HEK293 (cell line): ENCODE measurements around the gene IFI30.
A peak's percentile ranks its signal among the peaks of the same experiment; 100 is the strongest.

Source experiments
- HOXD13 ChIP-seq: sonication (generic); formaldehyde crosslinking; IDR thresholded peaks from 2 replicates; pipeline ENCODE4 v1.8.0; 2022; ENCODE audit warnings: missing genetic modification reagents, borderline replicate concordance
- MZF1 ChIP-seq: fragments of 450-650 bp; formaldehyde crosslinking; IDR thresholded peaks from 2 replicates; pipeline ENCODE4 v1.5.1; 2017; ENCODE audit warnings: missing biosample characterization, missing genetic modification characterization, borderline replicate concordance
- SALL2 ChIP-seq: fragments of 450-650 bp; formaldehyde crosslinking; IDR thresholded peaks from 2 replicates; pipeline ENCODE4 v1.5.0; 2017; ENCODE audit warnings: missing biosample characterization, mild to moderate bottlenecking, missing genetic modification characterization, borderline replicate concordance
- SP2 ChIP-seq: fragments of 450-650 bp; formaldehyde crosslinking; IDR thresholded peaks from 2 replicates; pipeline ENCODE4 v1.5.1; 2016; ENCODE audit warnings: missing biosample characterization, missing genetic modification characterization
- ZFP41 ChIP-seq: fragments of 450-650 bp; formaldehyde crosslinking; IDR thresholded peaks from 2 replicates; pipeline ENCODE4 v1.5.1; 2016; ENCODE audit warnings: missing biosample characterization, missing genetic modification characterization, borderline replicate concordance
- ZNF138 ChIP-seq: fragments of 450-650 bp; formaldehyde crosslinking; IDR thresholded peaks from 2 replicates; pipeline ENCODE4 v1.5.1; 2016; ENCODE audit warnings: missing biosample characterization, missing genetic modification characterization, borderline replicate concordance
- ZNF140 ChIP-seq: fragments of 450-650 bp; formaldehyde crosslinking; IDR thresholded peaks from 2 replicates; pipeline ENCODE4 v1.5.1; 2016; ENCODE audit warnings: missing biosample characterization, missing genetic modification characterization
- ZNF155 ChIP-seq: fragments of 450-650 bp; formaldehyde crosslinking; IDR thresholded peaks from 2 replicates; pipeline ENCODE4 v1.5.1; 2016; ENCODE audit warnings: missing biosample characterization, missing genetic modification characterization
- ZNF19 ChIP-seq: fragments of 450-650 bp; formaldehyde crosslinking; IDR thresholded peaks from 2 replicates; pipeline ENCODE4; 2016; ENCODE audit warnings: missing biosample characterization, missing genetic modification characterization, low read depth
- ZNF23 ChIP-seq: fragments of 450-650 bp; formaldehyde crosslinking; IDR thresholded peaks from 2 replicates; pipeline ENCODE4 v1.5.1; 2016; ENCODE audit warnings: missing biosample characterization, missing genetic modification characterization, borderline replicate concordance
- ZNF302 ChIP-seq: fragments of 450-650 bp; formaldehyde crosslinking; IDR thresholded peaks from 2 replicates; pipeline ENCODE4 v1.5.1; 2016; ENCODE audit warnings: missing biosample characterization, missing genetic modification characterization, low read depth
- ZNF324 ChIP-seq: fragments of 450-650 bp; formaldehyde crosslinking; IDR thresholded peaks from 2 replicates; pipeline ENCODE4 v1.5.1; 2016; ENCODE audit warnings: missing biosample characterization, missing genetic modification characterization
- ZNF510 ChIP-seq: fragments of 450-650 bp; formaldehyde crosslinking; IDR thresholded peaks from 2 replicates; pipeline ENCODE4 v1.5.1; 2018; ENCODE audit warnings: mild to moderate bottlenecking, missing genetic modification characterization, missing biosample characterization; ENCODE audit not compliant: insufficient replicate concordance
- ZNF621 ChIP-seq: fragments of 450-650 bp; formaldehyde crosslinking; IDR thresholded peaks from 2 replicates; pipeline ENCODE4 v1.5.1; 2017; ENCODE audit warnings: missing biosample characterization, missing genetic modification characterization
- ZNF664 ChIP-seq: fragments of 450-650 bp; formaldehyde crosslinking; IDR thresholded peaks from 2 replicates; pipeline ENCODE4 v1.5.1; 2016; ENCODE audit warnings: missing biosample characterization, missing genetic modification characterization
- ZNF707 ChIP-seq: fragments of 450-650 bp; formaldehyde crosslinking; IDR thresholded peaks from 2 replicates; pipeline ENCODE4 v1.5.1; 2016; ENCODE audit warnings: missing biosample characterization, missing genetic modification characterization
- ZSCAN23 ChIP-seq: fragments of 450-650 bp; formaldehyde crosslinking; IDR thresholded peaks from 2 replicates; pipeline ENCODE4 v1.5.1; 2016; ENCODE audit warnings: missing biosample characterization, missing genetic modification characterization
- TF ChIP-seq, protein P1 (sequence below): fragments of 450-650 bp; formaldehyde crosslinking; IDR thresholded peaks from 2 replicates; pipeline ENCODE4; 2016; ENCODE audit warnings: missing biosample characterization, missing genetic modification characterization
- TF ChIP-seq, protein P2 (sequence below): fragments of 450-650 bp; formaldehyde crosslinking; optimal IDR thresholded peaks from 2 replicates; pipeline ENCODE3; 2016; ENCODE audit warnings: missing biosample characterization, mild to moderate bottlenecking, missing genetic modification characterization
- TF ChIP-seq, protein P3 (sequence below): fragments of 450-650 bp; formaldehyde crosslinking; IDR thresholded peaks from 2 replicates; pipeline ENCODE4 v1.5.1; 2016; ENCODE audit warnings: missing biosample characterization, missing genetic modification characterization, borderline replicate concordance
- TF ChIP-seq, protein P4 (sequence below): fragments of 450-650 bp; formaldehyde crosslinking; IDR thresholded peaks from 2 replicates; pipeline ENCODE4 v1.5.1; 2017; ENCODE audit warnings: missing biosample characterization, missing genetic modification characterization
- TF ChIP-seq, protein P5 (sequence below): fragments of 450-650 bp; formaldehyde crosslinking; IDR thresholded peaks from 2 replicates; pipeline ENCODE4 v1.5.1; 2016; ENCODE audit warnings: missing biosample characterization, missing genetic modification characterization
- TF ChIP-seq, protein P6 (sequence below): fragments of 450-650 bp; formaldehyde crosslinking; IDR thresholded peaks from 2 replicates; pipeline ENCODE4 v1.5.1; 2016; ENCODE audit warnings: missing biosample characterization, missing genetic modification characterization

The IFI30 gene

DNA sequence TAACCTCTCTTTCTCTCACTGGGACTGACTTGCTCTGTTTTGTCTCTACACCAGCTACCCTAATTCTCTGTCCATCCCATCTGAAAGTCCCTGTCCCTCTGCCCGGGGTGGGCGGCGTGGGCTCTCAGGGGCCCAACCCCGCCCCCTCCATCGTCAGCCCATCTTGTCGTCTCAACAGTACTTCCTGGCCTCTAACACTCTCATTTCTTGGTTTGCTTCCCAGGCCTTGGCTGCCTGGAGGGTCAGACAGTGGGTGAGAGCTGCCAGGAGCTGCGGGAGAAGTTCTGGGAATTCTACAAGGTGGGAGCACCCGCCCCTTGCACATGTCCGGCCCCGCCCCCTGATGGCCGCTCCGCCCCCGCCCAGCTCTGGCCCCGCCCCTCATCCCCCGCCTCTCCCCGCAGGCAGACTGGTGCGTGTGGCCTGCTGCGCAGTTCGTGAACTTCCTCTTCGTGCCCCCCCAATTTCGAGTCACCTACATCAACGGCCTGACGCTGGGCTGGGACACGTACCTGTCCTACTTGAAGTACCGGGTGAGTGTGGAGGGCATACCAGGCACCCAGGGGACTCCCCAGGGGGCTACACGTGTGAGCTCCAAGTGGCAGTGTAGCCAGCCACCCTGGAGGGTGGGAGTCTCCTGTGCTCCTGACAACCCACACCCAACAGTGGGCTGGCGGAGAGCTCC lies 21.1 kb downstream of the IFI30 start (continued):
- TF ChIP-seq, protein P1, sequence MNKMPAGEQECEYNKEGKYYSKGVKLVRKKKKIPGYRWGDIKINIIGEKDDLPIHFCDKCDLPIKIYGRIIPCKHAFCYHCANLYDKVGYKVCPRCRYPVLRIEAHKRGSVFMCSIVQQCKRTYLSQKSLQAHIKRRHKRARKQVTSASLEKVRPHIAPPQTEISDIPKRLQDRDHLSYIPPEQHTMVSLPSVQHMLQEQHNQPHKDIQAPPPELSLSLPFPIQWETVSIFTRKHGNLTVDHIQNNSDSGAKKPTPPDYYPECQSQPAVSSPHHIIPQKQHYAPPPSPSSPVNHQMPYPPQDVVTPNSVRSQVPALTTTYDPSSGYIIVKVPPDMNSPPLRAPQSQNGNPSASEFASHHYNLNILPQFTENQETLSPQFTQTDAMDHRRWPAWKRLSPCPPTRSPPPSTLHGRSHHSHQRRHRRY (tag by site-specific recombination): no peak
- no peak for TF ChIP-seq ZNF19
- no peak for TF ChIP-seq SALL2
- no peak for TF ChIP-seq ZNF138 (tag by site-specific recombination)
- TF ChIP-seq, protein P2, sequence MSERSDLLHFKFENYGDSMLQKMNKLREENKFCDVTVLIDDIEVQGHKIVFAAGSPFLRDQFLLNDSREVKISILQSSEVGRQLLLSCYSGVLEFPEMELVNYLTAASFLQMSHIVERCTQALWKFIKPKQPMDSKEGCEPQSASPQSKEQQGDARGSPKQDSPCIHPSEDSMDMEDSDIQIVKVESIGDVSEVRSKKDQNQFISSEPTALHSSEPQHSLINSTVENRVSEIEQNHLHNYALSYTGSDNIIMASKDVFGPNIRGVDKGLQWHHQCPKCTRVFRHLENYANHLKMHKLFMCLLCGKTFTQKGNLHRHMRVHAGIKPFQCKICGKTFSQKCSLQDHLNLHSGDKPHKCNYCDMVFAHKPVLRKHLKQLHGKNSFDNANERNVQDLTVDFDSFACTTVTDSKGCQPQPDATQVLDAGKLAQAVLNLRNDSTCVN (tag by site-specific recombination): no peak
- no peak for TF ChIP-seq ZNF23 (tag by site-specific recombination)
- no peak for TF ChIP-seq ZNF664
- TF ChIP-seq, protein P3, sequence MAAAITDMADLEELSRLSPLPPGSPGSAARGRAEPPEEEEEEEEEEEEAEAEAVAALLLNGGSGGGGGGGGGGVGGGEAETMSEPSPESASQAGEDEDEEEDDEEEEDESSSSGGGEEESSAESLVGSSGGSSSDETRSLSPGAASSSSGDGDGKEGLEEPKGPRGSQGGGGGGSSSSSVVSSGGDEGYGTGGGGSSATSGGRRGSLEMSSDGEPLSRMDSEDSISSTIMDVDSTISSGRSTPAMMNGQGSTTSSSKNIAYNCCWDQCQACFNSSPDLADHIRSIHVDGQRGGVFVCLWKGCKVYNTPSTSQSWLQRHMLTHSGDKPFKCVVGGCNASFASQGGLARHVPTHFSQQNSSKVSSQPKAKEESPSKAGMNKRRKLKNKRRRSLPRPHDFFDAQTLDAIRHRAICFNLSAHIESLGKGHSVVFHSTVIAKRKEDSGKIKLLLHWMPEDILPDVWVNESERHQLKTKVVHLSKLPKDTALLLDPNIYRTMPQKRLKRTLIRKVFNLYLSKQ (tag by site-specific recombination): no peak
- peak; percentile 67 for TF ChIP-seq SP2
- no peak for TF ChIP-seq ZSCAN23 (tag by site-specific recombination)
- TF ChIP-seq, protein P4, sequence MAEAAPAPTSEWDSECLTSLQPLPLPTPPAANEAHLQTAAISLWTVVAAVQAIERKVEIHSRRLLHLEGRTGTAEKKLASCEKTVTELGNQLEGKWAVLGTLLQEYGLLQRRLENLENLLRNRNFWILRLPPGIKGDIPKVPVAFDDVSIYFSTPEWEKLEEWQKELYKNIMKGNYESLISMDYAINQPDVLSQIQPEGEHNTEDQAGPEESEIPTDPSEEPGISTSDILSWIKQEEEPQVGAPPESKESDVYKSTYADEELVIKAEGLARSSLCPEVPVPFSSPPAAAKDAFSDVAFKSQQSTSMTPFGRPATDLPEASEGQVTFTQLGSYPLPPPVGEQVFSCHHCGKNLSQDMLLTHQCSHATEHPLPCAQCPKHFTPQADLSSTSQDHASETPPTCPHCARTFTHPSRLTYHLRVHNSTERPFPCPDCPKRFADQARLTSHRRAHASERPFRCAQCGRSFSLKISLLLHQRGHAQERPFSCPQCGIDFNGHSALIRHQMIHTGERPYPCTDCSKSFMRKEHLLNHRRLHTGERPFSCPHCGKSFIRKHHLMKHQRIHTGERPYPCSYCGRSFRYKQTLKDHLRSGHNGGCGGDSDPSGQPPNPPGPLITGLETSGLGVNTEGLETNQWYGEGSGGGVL (tag by site-specific recombination): no peak
- TF ChIP-seq MZF1 (tag by site-specific recombination): no peak
- TF ChIP-seq ZNF324 (tag by site-specific recombination): no peak
- TF ChIP-seq, protein P5, sequence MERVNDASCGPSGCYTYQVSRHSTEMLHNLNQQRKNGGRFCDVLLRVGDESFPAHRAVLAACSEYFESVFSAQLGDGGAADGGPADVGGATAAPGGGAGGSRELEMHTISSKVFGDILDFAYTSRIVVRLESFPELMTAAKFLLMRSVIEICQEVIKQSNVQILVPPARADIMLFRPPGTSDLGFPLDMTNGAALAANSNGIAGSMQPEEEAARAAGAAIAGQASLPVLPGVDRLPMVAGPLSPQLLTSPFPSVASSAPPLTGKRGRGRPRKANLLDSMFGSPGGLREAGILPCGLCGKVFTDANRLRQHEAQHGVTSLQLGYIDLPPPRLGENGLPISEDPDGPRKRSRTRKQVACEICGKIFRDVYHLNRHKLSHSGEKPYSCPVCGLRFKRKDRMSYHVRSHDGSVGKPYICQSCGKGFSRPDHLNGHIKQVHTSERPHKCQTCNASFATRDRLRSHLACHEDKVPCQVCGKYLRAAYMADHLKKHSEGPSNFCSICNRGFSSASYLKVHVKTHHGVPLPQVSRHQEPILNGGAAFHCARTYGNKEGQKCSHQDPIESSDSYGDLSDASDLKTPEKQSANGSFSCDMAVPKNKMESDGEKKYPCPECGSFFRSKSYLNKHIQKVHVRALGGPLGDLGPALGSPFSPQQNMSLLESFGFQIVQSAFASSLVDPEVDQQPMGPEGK (tag by site-specific recombination): 0 out of 2 replicates have a peak, but pooled peaks have one; percentile 35
- TF ChIP-seq ZNF707 (tag by site-specific recombination): no peak
- TF ChIP-seq ZNF302: no peak
- TF ChIP-seq ZNF155 (tag by site-specific recombination): no peak
- no peak for TF ChIP-seq HOXD13 (CRISPR knock-in tag)
- TF ChIP-seq ZFP41: no peak
- no peak for TF ChIP-seq ZNF140 (tag by site-specific recombination)
- TF ChIP-seq, protein P6, sequence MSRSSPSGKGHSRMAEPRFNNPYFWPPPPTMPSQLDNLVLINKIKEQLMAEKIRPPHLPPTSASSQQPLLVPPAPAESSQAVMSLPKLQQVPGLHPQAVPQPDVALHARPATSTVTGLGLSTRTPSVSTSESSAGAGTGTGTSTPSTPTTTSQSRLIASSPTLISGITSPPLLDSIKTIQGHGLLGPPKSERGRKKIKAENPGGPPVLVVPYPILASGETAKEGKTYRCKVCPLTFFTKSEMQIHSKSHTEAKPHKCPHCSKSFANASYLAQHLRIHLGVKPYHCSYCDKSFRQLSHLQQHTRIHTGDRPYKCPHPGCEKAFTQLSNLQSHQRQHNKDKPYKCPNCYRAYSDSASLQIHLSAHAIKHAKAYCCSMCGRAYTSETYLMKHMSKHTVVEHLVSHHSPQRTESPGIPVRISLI (tag by site-specific recombination): no peak
- no peak for TF ChIP-seq ZNF510
- no peak for TF ChIP-seq ZNF621
